DOHH2 (cell line): ENCODE results near the gene KDM1B.
"Not testable (repeated sequence)": the region's sequence is repeated elsewhere in the genome, so short reads cannot be mapped to it uniquely, and the experiment has no call there.

Experiments used
- H3F3A ChIP-seq: fragments of 200-600 bp; sonication (generic), shearing (Covaris generic); 2 replicates; pipeline ENCODE4 v1.6.0; 2016; ENCODE audit warnings: antibody characterized with exemption, mild to moderate bottlenecking; ENCODE audit not compliant: control insufficient read depth, insufficient read depth
- H3K27ac ChIP-seq: fragments of 200-600 bp; sonication (generic); 2 replicates; pipeline ENCODE4 v1.5.1; 2014; ENCODE audit warnings: low read depth, mild to moderate bottlenecking, low read length, moderate library complexity
- H3K27me3 ChIP-seq: fragments of 200-600 bp; sonication (generic); 2 replicates; pipeline ENCODE4 v1.6.1; 2014; ENCODE audit warnings: mild to moderate bottlenecking, low read length, mixed read lengths; ENCODE audit not compliant: control insufficient read depth
- H3K36me3 ChIP-seq: fragments of 200-600 bp; sonication (generic); 2 replicates; pipeline ENCODE4 v1.6.1; 2014; ENCODE audit warnings: mild to moderate bottlenecking, low read length, moderate library complexity, mixed read lengths; ENCODE audit not compliant: control insufficient read depth
- H3K4me1 ChIP-seq: fragments of 200-600 bp; sonication (generic); 2 replicates; pipeline ENCODE4 v1.6.1; 2014; ENCODE audit warnings: mild to moderate bottlenecking, low read length, mixed read lengths; ENCODE audit not compliant: control insufficient read depth
- H3K4me2 ChIP-seq: fragments of 200-600 bp; sonication (generic); 2 replicates; pipeline ENCODE4 v1.6.0; 2014; ENCODE audit warnings: mild to moderate bottlenecking, low read length, moderate library complexity
- H3K4me3 ChIP-seq: fragments of 200-600 bp; sonication (generic); 2 replicates; pipeline ENCODE4 v1.5.1; 2014; ENCODE audit warnings: mild to moderate bottlenecking, low read length, mixed read lengths
- H3K79me2 ChIP-seq: fragments of 200-600 bp; sonication (generic); 2 replicates; pipeline ENCODE4 v1.6.1; 2014; ENCODE audit warnings: mild to moderate bottlenecking, low read length, mixed read lengths; ENCODE audit not compliant: control insufficient read depth
- H3K9me2 ChIP-seq: fragments of 200-600 bp; sonication (generic); replicated peaks from 2 replicates; pipeline ENCODE4 v1.6.1; 2014; ENCODE audit warnings: mild to moderate bottlenecking, low read length, mixed read lengths; ENCODE audit not compliant: control insufficient read depth
- H3K9me3 ChIP-seq: fragments of 200-600 bp; sonication (generic); 2 replicates; pipeline ENCODE4 v1.6.1; 2014; ENCODE audit warnings: antibody characterized with exemption, low read length, mixed read lengths; ENCODE audit not compliant: control insufficient read depth, insufficient read depth
- H4K20me1 ChIP-seq: fragments of 200-600 bp; sonication (generic); 2 replicates; pipeline ENCODE4 v1.6.0; 2014; ENCODE audit warnings: low read depth, mild to moderate bottlenecking, antibody characterized with exemption, low read length, moderate library complexity; ENCODE audit not compliant: control insufficient read depth, insufficient read depth
- EZH2phosphoT487 ChIP-seq: fragments of 200-600 bp; sonication (generic); IDR thresholded peaks from 2 replicates; pipeline ENCODE4 v1.6.1; 2017; ENCODE audit warnings: borderline replicate concordance, mild to moderate bottlenecking, antibody characterized with exemption, low read length, moderate library complexity, mixed read lengths
- TF ChIP-seq, protein P1 (sequence below): fragments of 200-600 bp; sonication (generic); IDR thresholded peaks from one replicate; pipeline ENCODE4 v1.5.1; 2014; ENCODE audit warnings: antibody characterized with exemption, mild to moderate bottlenecking, low read depth, low read length; ENCODE audit not compliant: poor library complexity, severe bottlenecking

KDM1B gene

DNA sequence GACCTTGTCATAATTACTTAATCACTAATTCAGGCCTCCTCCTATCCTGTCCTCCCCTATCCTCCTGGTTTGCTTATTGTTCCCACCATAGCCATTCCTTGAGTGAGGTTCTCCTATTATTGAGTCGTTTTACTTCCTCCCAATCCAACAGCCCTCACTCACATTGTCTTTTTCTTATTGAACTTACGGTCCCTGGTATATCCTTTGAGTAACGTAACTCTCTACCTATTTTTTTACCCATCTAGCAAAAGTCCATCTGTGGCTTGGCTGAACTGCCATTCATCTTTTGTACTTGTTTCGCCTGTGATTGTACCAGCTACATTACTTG, 66.0 kb downstream of the KDM1B start:
- H3K9me2 ChIP-seq, result no peaks in the 10 kb centered on the region
- no peaks in the 10 kb centered on the region for H3K9me3 ChIP-seq
- H3K4me3 ChIP-seq, result no peak overlapping the region
- peaks cover 59% of the 10 kb centered on the region for H3F3A ChIP-seq
- peaks cover under 1% of the 10 kb centered on the region; the same call in 1 of the 2 replicates for H4K20me1 ChIP-seq
- H3K27ac ChIP-seq, result no peak overlapping the region
- H3K4me1 ChIP-seq, result peaks cover 8% of the 10 kb centered on the region
- H3K36me3 ChIP-seq, result peaks cover 48% of the 10 kb centered on the region
- no peak overlapping the region for H3K4me2 ChIP-seq
- TF ChIP-seq, protein P1, sequence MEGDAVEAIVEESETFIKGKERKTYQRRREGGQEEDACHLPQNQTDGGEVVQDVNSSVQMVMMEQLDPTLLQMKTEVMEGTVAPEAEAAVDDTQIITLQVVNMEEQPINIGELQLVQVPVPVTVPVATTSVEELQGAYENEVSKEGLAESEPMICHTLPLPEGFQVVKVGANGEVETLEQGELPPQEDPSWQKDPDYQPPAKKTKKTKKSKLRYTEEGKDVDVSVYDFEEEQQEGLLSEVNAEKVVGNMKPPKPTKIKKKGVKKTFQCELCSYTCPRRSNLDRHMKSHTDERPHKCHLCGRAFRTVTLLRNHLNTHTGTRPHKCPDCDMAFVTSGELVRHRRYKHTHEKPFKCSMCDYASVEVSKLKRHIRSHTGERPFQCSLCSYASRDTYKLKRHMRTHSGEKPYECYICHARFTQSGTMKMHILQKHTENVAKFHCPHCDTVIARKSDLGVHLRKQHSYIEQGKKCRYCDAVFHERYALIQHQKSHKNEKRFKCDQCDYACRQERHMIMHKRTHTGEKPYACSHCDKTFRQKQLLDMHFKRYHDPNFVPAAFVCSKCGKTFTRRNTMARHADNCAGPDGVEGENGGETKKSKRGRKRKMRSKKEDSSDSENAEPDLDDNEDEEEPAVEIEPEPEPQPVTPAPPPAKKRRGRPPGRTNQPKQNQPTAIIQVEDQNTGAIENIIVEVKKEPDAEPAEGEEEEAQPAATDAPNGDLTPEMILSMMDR, result no peak
- no peak for TF ChIP-seq EZH2phosphoT487
- no peaks in the 10 kb centered on the region for H3K27me3 ChIP-seq
- H3K79me2 ChIP-seq, result no peaks in the 10 kb centered on the region

DNA sequence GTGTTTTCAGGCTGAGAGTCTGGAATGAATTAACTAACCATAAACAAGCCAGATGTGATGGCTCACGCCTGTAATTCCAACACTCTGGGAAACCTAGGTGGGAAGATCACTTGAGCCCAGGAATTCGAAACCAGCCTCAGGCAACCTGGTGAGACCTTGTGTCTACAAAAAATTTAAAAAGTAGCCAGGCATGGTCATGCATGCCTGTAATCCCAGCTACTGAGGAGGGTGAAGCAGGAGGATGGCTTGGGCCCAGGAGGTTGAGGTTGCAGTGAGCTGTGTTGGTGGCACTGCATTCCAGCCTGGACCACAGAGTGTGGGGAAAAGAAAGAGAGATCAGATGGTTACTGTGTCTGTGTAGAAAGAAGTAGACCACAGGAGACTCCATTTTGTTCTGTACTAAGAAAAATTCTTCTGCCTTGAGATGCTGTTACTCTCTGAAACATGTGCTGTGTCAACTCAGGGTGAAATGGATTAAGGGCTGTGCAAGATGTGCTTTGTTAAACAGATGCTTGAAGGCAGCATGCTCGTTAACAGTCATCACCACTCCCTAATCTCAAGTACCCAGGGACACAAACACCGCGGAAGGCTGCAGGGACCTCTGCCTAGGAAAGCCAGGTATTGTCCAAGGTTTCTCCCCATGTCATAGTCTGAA, 71.4 kb downstream of the KDM1B start:
- Histone ChIP-seq H3K79me2 (peaks cover 13% of the 10 kb centered on the region), H3K36me3 (peaks cover 80% of the 10 kb centered on the region), H3F3A (peaks cover 43% of the 10 kb centered on the region)
- not testable (repeated sequence) for H4K20me1 ChIP-seq, H3K27me3 ChIP-seq, H3K27ac ChIP-seq, H3K4me1 ChIP-seq, H3K4me3 ChIP-seq, H3K9me3 ChIP-seq, H3K9me2 ChIP-seq, H3K4me2 ChIP-seq

DNA sequence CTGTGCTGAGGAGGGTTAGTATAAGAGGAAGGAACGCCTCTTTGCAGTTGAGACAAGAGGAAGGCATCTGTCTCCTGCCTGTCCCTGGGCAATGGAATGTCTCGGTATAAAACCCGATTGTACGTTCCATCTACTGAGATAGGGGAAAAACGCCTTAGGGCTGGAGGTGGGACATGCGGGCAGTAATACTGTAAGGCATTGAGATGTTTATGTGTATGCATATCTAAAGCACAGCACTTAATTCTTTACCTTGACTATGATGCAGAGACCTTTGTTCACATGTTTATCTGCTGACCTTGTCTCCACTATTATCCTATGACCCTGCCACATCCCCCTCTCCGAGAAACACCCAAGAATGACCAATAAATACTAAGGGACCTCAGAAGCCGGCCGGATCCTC, 71.9 kb downstream of the KDM1B start:
- Histone ChIP-seq H3K36me3 (peaks cover 80% of the 10 kb centered on the region), H3F3A (peaks cover 38% of the 10 kb centered on the region), H3K79me2 (peaks cover 19% of the 10 kb centered on the region)
- not testable (repeated sequence) for H3K27me3 ChIP-seq, H3K9me2 ChIP-seq, H4K20me1 ChIP-seq, H3K9me3 ChIP-seq, H3K4me2 ChIP-seq, H3K4me1 ChIP-seq, H3K4me3 ChIP-seq, H3K27ac ChIP-seq

DNA sequence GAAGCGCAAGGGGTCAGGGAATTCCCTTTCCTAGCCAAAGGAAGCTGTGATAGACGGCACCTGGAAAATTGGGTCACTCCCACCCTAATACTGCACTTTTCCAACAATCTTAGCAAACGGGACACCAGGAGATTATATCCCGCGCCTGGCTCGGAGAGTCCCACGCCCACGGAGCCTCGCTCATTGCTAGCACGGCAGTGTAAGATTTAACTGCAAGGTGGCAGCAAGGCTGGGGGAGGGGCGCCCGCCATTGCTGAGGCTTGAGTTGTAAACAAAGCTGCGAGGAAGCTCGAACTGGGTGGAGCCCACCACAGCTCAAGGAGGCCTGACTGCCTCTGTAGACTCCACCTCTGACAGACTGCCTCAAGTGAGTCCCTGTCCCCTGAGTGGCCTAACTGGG, 73.4 kb downstream of the KDM1B start:
- H3F3A ChIP-seq, result peaks cover 28% of the 10 kb centered on the region
- H3K9me2 ChIP-seq, H4K20me1 ChIP-seq, H3K4me1 ChIP-seq, H3K27me3 ChIP-seq, H3K27ac ChIP-seq, H3K9me3 ChIP-seq, H3K4me3 ChIP-seq, H3K4me2 ChIP-seq: not testable (repeated sequence)
- H3K79me2 ChIP-seq, result peaks cover 30% of the 10 kb centered on the region
- peaks cover 74% of the 10 kb centered on the region for H3K36me3 ChIP-seq

DNA sequence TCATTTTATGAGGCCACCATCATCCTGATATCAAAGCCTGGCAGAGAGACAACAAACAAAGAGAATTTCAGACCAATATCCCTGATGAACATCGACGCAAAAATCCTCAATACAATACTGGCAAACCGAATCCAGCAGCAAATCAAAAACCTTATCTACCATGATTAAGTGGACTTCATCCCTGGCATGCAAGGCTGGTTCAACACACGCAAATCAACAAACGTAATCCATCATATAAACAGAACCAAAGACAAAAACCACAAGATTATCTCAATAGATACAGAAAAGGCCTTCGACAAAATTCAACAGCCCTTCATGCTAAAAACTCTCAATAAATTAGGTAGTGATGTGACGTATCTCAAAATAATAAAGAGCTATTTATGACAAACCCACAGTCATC, 76.6 kb downstream of the KDM1B start:
- not testable (repeated sequence) for H3K4me3 ChIP-seq
- H3K36me3 ChIP-seq, result peaks cover 69% of the 10 kb centered on the region

DNA sequence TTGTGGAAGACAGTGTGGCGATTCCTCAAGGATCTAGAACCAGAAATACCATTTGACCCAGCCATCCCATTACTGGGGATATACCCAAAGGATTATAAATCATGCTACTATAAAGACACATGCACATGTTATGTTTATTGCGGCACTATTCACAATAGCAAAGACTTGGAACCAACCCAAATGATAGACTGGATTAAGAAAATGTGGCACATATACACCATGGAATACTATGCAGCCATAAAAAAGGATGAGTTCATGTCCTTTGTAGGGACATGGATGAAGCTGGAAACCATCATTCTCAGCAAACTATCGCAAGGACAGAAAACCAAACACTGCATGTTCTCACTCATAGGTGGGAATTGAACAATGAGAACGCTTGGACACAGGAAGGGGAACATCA, 78.5 kb downstream of the KDM1B start:
- Histone ChIP-seq H3K79me2 (peaks cover 75% of the 10 kb centered on the region), H3K36me3 (peaks cover 70% of the 10 kb centered on the region), H3F3A (peaks cover 18% of the 10 kb centered on the region)
- not testable (repeated sequence) for H3K27ac ChIP-seq, H3K4me2 ChIP-seq, H3K4me3 ChIP-seq, H3K9me3 ChIP-seq, H4K20me1 ChIP-seq, H3K9me2 ChIP-seq, H3K27me3 ChIP-seq, H3K4me1 ChIP-seq

More for the DNA sequence above, 76.6 kb downstream of the KDM1B start:
- not testable (repeated sequence) for H3K9me3 ChIP-seq, H3K4me1 ChIP-seq, H3K4me2 ChIP-seq, H3K27me3 ChIP-seq, H3K27ac ChIP-seq, H4K20me1 ChIP-seq, H3K9me2 ChIP-seq
- Histone ChIP-seq H3F3A (peaks cover 15% of the 10 kb centered on the region), H3K79me2 (peaks cover 58% of the 10 kb centered on the region)
